ENCODE measurements around the gene ROR2.

GRCh38 chr9:91825422-91825821 is 124.6 kb downstream of the ROR2 start:
- TF ChIP-seq, protein P1, sequence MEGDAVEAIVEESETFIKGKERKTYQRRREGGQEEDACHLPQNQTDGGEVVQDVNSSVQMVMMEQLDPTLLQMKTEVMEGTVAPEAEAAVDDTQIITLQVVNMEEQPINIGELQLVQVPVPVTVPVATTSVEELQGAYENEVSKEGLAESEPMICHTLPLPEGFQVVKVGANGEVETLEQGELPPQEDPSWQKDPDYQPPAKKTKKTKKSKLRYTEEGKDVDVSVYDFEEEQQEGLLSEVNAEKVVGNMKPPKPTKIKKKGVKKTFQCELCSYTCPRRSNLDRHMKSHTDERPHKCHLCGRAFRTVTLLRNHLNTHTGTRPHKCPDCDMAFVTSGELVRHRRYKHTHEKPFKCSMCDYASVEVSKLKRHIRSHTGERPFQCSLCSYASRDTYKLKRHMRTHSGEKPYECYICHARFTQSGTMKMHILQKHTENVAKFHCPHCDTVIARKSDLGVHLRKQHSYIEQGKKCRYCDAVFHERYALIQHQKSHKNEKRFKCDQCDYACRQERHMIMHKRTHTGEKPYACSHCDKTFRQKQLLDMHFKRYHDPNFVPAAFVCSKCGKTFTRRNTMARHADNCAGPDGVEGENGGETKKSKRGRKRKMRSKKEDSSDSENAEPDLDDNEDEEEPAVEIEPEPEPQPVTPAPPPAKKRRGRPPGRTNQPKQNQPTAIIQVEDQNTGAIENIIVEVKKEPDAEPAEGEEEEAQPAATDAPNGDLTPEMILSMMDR (IDR thresholded peaks at IDR 0.05 in 8 of 11, conservative IDR thresholded peaks at IDR 0.05 in 3 of 11), result no peak
- TF ChIP-seq POLR2A (IDR thresholded peaks at IDR 0.05) (no peak), POLR2AphosphoS5 (IDR thresholded peaks at IDR 0.05) (no peak)
